AG04450 (cell line): ENCODE results near the gene CSF3R. TPM values are rescaled to one million over a fixed set of nuclear protein-coding genes. Genes with fewer than 3 reads are reported as not detected.

Source experiments
- CTCF ChIA-PET: fragments of 300-600, 350-600 bp; formaldehyde crosslinking; extraction: SDS; loops from one replicate; lab custom pipeline; 2022; ENCODE audit warnings: antibody characterized with exemption, inconsistent platforms; lab: Charles Lee
- POLR2A ChIA-PET: fragments of 350-600 bp; formaldehyde crosslinking; extraction: SDS; loops from one replicate; lab custom pipeline; 2021; ENCODE audit warnings: antibody characterized with exemption, inconsistent platforms; lab: Yijun Ruan, JAX
- DNase-seq: peaks from one replicate; pipeline ENCODE4 v3.0.0-alpha.2; 2011; ENCODE audit warnings: low read depth, low spot score
- H3K27ac ChIP-seq: one replicate; pipeline ENCODE4 v1.5.1; 2012; ENCODE audit warnings: low read depth, low read length, control low read depth
- H3K27me3 ChIP-seq: one replicate; pipeline ENCODE4 v1.6.0; 2012; ENCODE audit warnings: low read length; ENCODE audit not compliant: control insufficient read depth, insufficient read depth
- H3K4me3 ChIP-seq: 2 replicates; pipeline ENCODE4 v1.5.1; 2011; ENCODE audit warnings: mild to moderate bottlenecking, low read depth, low read length, control low read depth
- H3K9me3 ChIP-seq: 2 replicates; pipeline ENCODE4 v1.5.1; 2012; ENCODE audit warnings: low read length; ENCODE audit not compliant: control insufficient read depth, insufficient read depth
- CTCF ChIP-seq: IDR thresholded peaks from 2 replicates; pipeline ENCODE4 v1.5.1; 2011; ENCODE audit warnings: low read depth, low read length, control low read depth, inconsistent platforms
- polyA plus RNA-seq: library from polyadenylated mRNA; depleted of rRNA; stranded (reverse); fragments of >200 nt; gene quantifications from 2 replicates; pipeline ENCODE4 v1.2.3, GENCODE V29; 2011

Gene CSF3R
- polyA plus RNA-seq, 1 experiment, result not detected

DNA sequence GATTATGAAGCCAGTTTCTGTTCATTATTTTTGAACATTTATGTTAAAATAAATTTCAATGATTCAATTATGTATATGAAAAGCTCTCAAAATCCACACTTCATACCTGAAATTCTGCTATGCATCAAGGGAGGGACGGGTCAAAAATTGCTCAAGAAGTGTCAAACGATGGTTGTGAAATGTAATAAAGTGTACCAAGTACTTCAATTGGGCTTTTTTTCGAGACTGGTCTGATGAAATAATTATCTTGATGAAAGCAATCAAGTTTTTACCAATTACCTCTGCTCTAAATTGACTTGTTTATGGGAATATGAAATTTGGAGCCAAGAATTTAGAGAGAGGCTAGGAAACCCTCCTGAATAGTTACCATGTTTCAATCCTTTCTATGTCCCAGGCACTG, 40.4 kb downstream of the CSF3R start:
- DNase-seq, result no peak
- POLR2A ChIA-PET, result no interaction called here
- Histone ChIP-seq H3K4me3 (no peak overlapping the region), H3K27me3 (no peaks in the 10 kb centered on the region), H3K27ac (no peak overlapping the region), H3K9me3 (no peaks in the 10 kb centered on the region)
- CTCF ChIA-PET, result interaction anchor here (1.1 to 1.6 kb wide), 2 partner anchors 8 to 22 kb away, joined by 3 to 4 read pairs; partner anchors contain the start of gene OSCP1
- no peak for TF ChIP-seq CTCF

- no peak for DNase-seq
- TF ChIP-seq CTCF, result no peak
- H3K9me3 ChIP-seq, result no peaks in the 10 kb centered on the region
- no peaks in the 10 kb centered on the region for H3K27me3 ChIP-seq
- no peak overlapping the region for H3K27ac ChIP-seq
- no peak overlapping the region for H3K4me3 ChIP-seq
- POLR2A ChIA-PET, result no interaction called here
- CTCF ChIA-PET, result no interaction called here
Measured at GRCh38 chr1:36440646-36441045, 42.1 kb downstream of the CSF3R start.

- H3K9me3 ChIP-seq, result no peaks in the 10 kb centered on the region
- H3K27me3 ChIP-seq, result no peaks in the 10 kb centered on the region
- TF ChIP-seq CTCF, result no peak
- CTCF ChIA-PET, result no interaction called here
- POLR2A ChIA-PET, result no interaction called here
- DNase-seq, result no peak
- H3K27ac ChIP-seq, result no peak overlapping the region
- H3K4me3 ChIP-seq, result no peak overlapping the region
Measured at GRCh38 chr1:36440044-36440443, 42.7 kb downstream of the CSF3R start.

DNA sequence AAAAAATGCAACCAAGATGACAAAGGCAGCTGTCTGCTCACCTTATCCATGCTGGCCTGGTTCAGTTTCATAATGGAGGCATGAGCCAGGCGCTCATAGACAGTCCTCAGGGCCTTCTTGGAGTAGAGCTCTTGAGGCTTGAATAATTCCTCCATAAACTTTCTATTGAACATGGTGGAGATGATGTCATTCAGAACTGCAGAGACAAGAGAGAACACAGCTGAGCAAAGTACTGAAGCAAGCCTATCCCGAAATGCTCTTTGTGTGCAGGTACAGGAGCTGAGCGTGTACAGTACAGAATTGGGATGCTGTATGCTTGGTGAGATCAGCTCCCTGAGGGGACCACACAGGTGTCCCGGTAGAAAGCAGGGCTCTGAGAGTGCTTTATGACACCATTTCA, 44.0 kb downstream of the CSF3R start:
- CTCF ChIA-PET, result interaction anchor here (0.6 to 0.7 kb wide), 2 partner anchors 19 to 1049 kb away, joined by 4 to 5 read pairs; no protein-coding TSS in a partner anchor
- no peak for DNase-seq
- Histone ChIP-seq H3K27me3 (no peaks in the 10 kb centered on the region), H3K4me3 (no peak overlapping the region), H3K9me3 (no peaks in the 10 kb centered on the region), H3K27ac (no peak overlapping the region)
- POLR2A ChIA-PET, result no interaction called here
- no peak for TF ChIP-seq CTCF

DNA sequence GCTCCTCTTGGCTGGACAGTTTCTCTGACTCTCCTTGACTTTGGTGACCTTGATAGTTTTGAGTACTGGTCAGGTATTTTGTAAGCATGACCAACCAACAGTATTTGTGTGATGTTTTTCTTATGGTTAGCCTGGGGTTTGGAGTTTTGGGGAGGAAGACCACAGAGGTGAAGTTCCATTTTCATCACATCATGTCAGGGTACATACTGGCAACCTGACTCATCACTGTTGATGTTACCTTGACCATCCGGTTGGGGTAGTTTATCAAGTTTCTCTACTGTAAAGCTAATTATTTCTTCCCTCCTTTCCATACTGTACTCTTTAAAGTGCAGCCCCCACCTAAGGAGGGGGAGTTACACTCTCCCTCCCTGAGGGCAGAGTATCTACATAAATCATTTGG, 45.9 kb downstream of the CSF3R start:
- no peak for DNase-seq
- Histone ChIP-seq H3K4me3 (no peak overlapping the region), H3K27me3 (no peaks in the 10 kb centered on the region), H3K27ac (no peak overlapping the region), H3K9me3 (no peaks in the 10 kb centered on the region)
- POLR2A ChIA-PET, result no interaction called here
- CTCF ChIA-PET, result no interaction called here
- no peak for TF ChIP-seq CTCF
